Body of pancreas (tissue), 4 donors: ENCODE measurements around the gene UTS2B.

ENCODE experiments used
- CTCF ChIP-seq, 7 experiments: fragments of 450-650 bp in 4 of 7; fragments of 200-600 bp in 3 of 7; sonication (generic) in 3 of 7; IDR thresholded peaks; one replicate each; pipeline ENCODE4 v1.5.1; 2016 to 2019; ENCODE audit warnings: antibody characterized with exemption in 7 of 7
- POLR2A ChIP-seq, 3 donors: fragments of 450-650 bp; IDR thresholded peaks; one replicate each; pipeline ENCODE4 v1.6.1; 2016; ENCODE audit warnings: antibody characterized with exemption in 3 of 3, mild to moderate bottlenecking in 2 of 3

GRCh38 chr3:191283400-191283799 is 46.9 kb downstream of the UTS2B start:
- TF ChIP-seq CTCF (IDR thresholded peaks at IDR 0.05): no peak
- TF ChIP-seq POLR2A (IDR thresholded peaks at IDR 0.05): no peak
